A673 (cell line): ENCODE measurements around the gene CLTA. TPM values are rescaled to one million over a fixed set of nuclear protein-coding genes. Genes with fewer than 3 reads are reported as not detected.
A peak's percentile ranks its signal among the peaks of the same experiment; 100 is the strongest.

ENCODE experiments used
- BruUV-seq: library from RNA; stranded (reverse); fragments of 400-500 nt; replicated peaks from 2 replicates; lab custom pipeline; 2021; lab: Mats Ljungman, UMichigan
- CTCF ChIA-PET: fragments of 300-600 bp; sonication (Branson Sonifier 250); formaldehyde crosslinking; loops from one replicate; lab custom pipeline; 2022; ENCODE audit warnings: antibody characterized with exemption; lab: Charles Lee
- POLR2A ChIA-PET: fragments of 300-600 bp; sonication (Branson Sonifier 250); formaldehyde crosslinking; loops from one replicate; lab custom pipeline; 2022; ENCODE audit warnings: antibody characterized with exemption; ENCODE audit not compliant: low non-redundant PET; lab: Charles Lee
- DNase-seq: peaks from one replicate; pipeline ENCODE4 v3.0.0-alpha.2; 2015; ENCODE audit warnings: low spot score
- H3K27ac ChIP-seq: fragments of 200-600 bp; sonication (generic); 2 replicates; pipeline ENCODE4 v1.5.1; 2016; ENCODE audit warnings: mixed run types, low read depth, mild to moderate bottlenecking, mixed read lengths, antibody characterized with exemption, low read length; ENCODE audit not compliant: poor library complexity, severe bottlenecking
- H3K27me3 ChIP-seq: fragments of 200-600 bp; sonication (generic); replicated peaks from 2 replicates; pipeline ENCODE4 v1.6.1; 2017; ENCODE audit warnings: mixed run types, low read depth, mild to moderate bottlenecking, mixed read lengths, antibody characterized with exemption, low read length; ENCODE audit not compliant: insufficient read depth, poor library complexity
- H3K36me3 ChIP-seq: fragments of 200-600 bp; sonication (generic); 2 replicates; pipeline ENCODE4 v1.6.1; 2016; ENCODE audit warnings: mixed run types, mild to moderate bottlenecking, mixed read lengths, antibody characterized with exemption, low read length; ENCODE audit not compliant: insufficient read depth, poor library complexity, severe bottlenecking
- H3K4me1 ChIP-seq: fragments of 200-600 bp; sonication (generic); 2 replicates; pipeline ENCODE4 v1.6.1; 2017; ENCODE audit warnings: mixed run types, mild to moderate bottlenecking, mixed read lengths, antibody characterized with exemption, low read length; ENCODE audit not compliant: insufficient read depth, poor library complexity, severe bottlenecking
- H3K4me3 ChIP-seq: fragments of 200-600 bp; sonication (generic); 2 replicates; pipeline ENCODE4 v1.5.1; 2016; ENCODE audit warnings: low read depth, mixed run types, mild to moderate bottlenecking, mixed read lengths, low read length; ENCODE audit not compliant: poor library complexity, severe bottlenecking
- H3K9me3 ChIP-seq: fragments of 200-600 bp; sonication (generic); 2 replicates; pipeline ENCODE4 v1.6.1; 2016; ENCODE audit warnings: mixed run types, low read depth, mild to moderate bottlenecking, mixed read lengths, antibody characterized with exemption, low read length; ENCODE audit not compliant: poor library complexity, severe bottlenecking
- EZH2 ChIP-seq: fragments of 200-600 bp; sonication (generic); IDR thresholded peaks from 2 replicates; pipeline ENCODE4 v1.6.1; 2017; ENCODE audit warnings: borderline replicate concordance, low read depth, mild to moderate bottlenecking, mixed read lengths, antibody characterized with exemption, low read length; ENCODE audit not compliant: poor library complexity, severe bottlenecking
- intact Hi-C: fragments of 100-400 bp; cut with micrococcal nuclease; formaldehyde crosslinking; loops from one replicate; pipeline ENCODE4 v1.10.0; 2022; ENCODE audit not compliant: unreplicated experiment
- total RNA-seq: library from RNA; stranded (reverse); gene quantifications from 2 replicates; pipeline ENCODE4 v1.2.3, GENCODE V29; 2021
- TF ChIP-seq, protein P1 (sequence below): fragments of 300-800, 200-600 bp; sonication (generic); conservative IDR thresholded peaks from 2 replicates; pipeline ENCODE4 v1.5.1; 2017; ENCODE audit warnings: low read depth, mild to moderate bottlenecking, antibody characterized with exemption, low read length, moderate library complexity, mixed read lengths

The CLTA gene
- total RNA-seq, 1 experiment from 2014 or later = 226 TPM

DNA sequence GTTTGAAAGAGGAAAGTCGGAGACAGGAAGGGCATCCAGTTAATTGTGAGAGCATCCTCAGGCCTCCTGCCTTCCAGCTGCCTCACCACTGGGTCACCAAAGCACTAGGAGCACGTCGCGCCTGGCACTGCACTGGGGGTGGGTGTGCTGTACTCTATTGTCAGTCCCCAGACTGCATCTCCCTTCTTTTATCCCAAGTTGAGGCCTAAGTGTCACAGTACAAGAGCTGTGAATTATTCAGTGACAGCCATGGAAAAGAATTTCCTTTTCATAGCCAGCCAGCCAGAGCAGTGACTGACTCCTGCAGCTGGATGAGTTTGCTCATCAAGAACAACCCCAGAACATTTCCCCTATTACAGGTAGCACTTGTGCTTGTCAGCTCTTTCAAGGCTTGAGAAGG lies 16.3 kb downstream of the CLTA start:
- no peaks in the 10 kb centered on the region for H3K9me3 ChIP-seq
- H3K27ac ChIP-seq = peak overlapping the region; percentile 53
- no peak overlapping the region for H3K4me3 ChIP-seq
- DNase-seq = peak; percentile 11
- peaks cover 14% of the 10 kb centered on the region for H3K4me1 ChIP-seq
- BruUV-seq = no TSS peak
- H3K36me3 ChIP-seq = peaks cover 86% of the 10 kb centered on the region
- no peaks in the 10 kb centered on the region for H3K27me3 ChIP-seq
- ChIA-PET POLR2A (interaction anchor here (0.6 kb wide), 1 partner anchor 60 kb away, joined by 3 read pairs; no protein-coding TSS in a partner anchor), CTCF (interaction anchor here (1.4 kb wide), 1 partner anchor 252 kb away, joined by 3 read pairs; no protein-coding TSS in a partner anchor)
- TF ChIP-seq, protein P1, sequence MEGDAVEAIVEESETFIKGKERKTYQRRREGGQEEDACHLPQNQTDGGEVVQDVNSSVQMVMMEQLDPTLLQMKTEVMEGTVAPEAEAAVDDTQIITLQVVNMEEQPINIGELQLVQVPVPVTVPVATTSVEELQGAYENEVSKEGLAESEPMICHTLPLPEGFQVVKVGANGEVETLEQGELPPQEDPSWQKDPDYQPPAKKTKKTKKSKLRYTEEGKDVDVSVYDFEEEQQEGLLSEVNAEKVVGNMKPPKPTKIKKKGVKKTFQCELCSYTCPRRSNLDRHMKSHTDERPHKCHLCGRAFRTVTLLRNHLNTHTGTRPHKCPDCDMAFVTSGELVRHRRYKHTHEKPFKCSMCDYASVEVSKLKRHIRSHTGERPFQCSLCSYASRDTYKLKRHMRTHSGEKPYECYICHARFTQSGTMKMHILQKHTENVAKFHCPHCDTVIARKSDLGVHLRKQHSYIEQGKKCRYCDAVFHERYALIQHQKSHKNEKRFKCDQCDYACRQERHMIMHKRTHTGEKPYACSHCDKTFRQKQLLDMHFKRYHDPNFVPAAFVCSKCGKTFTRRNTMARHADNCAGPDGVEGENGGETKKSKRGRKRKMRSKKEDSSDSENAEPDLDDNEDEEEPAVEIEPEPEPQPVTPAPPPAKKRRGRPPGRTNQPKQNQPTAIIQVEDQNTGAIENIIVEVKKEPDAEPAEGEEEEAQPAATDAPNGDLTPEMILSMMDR = no peak
- no peak for TF ChIP-seq EZH2
- intact Hi-C loops = no loop called here

DNA sequence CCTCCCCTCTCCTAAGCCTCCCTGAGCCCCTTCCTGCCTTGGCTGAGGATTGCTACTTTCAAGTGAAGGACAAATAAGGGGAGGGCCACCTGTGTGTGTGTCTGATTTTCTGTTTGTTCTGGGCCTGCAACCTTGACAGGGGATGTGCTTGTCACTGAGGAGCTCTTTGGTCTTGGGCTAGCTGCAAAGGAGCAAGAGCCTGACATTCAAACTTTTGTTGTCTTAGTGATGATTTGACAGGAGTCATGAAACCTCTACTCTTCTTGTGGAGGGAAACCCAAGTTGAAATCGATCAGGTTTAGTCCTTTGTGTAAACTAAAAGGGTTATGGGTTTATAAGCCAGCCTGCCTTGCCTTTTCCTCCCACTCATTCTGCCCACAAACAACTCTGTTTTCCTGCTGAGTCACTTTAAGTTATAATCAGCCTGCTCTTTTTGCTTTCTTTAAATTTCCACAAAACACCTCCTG lies 16.9 kb downstream of the CLTA start:
- BruUV-seq = no TSS peak
- H3K4me1 ChIP-seq = peaks cover 14% of the 10 kb centered on the region
- H3K4me3 ChIP-seq = no peak overlapping the region
- no peak for DNase-seq
- POLR2A ChIA-PET = interaction anchor here (0.6 kb wide), 1 partner anchor 59 kb away, joined by 3 read pairs; no protein-coding TSS in a partner anchor
- H3K36me3 ChIP-seq = peaks cover 86% of the 10 kb centered on the region
- H3K9me3 ChIP-seq = no peaks in the 10 kb centered on the region
- no peaks in the 10 kb centered on the region for H3K27me3 ChIP-seq
- CTCF ChIA-PET = no interaction called here
- H3K27ac ChIP-seq = peak overlapping the region; percentile 53
- intact Hi-C loops = no loop called here
- no peak for TF ChIP-seq EZH2
- TF ChIP-seq, protein P1 = no peak

GRCh38 chr9:36208521-36209253 lies 18.0 kb downstream of the CLTA start:
- Histone ChIP-seq H3K36me3 (peaks cover 81% of the 10 kb centered on the region), H3K4me3 (no peak overlapping the region), H3K9me3 (no peaks in the 10 kb centered on the region), H3K27me3 (no peaks in the 10 kb centered on the region), H3K27ac (peak overlapping the region; percentile 53), H3K4me1 (peaks cover 14% of the 10 kb centered on the region)
- CTCF ChIA-PET = no interaction called here
- no peak for DNase-seq
- no TSS peak for BruUV-seq
- POLR2A ChIA-PET = interaction anchor here (0.6 kb wide), 1 partner anchor 18 kb away, joined by 4 read pairs; no protein-coding TSS in a partner anchor
- intact Hi-C loops = no loop called here
- TF ChIP-seq EZH2 = no peak
- TF ChIP-seq, protein P1 = no peak
